Bronchial epithelial cell (primary cell): ENCODE results near the gene LRRC27. TPM values are rescaled to one million over a fixed set of nuclear protein-coding genes. Genes with fewer than 3 reads are reported as not detected.

Experiments used
- DNase-seq: peaks from one replicate; pipeline ENCODE4 v3.0.0-alpha.2; 2010; ENCODE audit warnings: low read depth
- FAIRE-seq: peaks from 2 replicates; lab custom pipeline; 2011; peaks lifted over from hg19 to GRCh38; lab: Jason Lieb, UNC
- H3K27me3 ChIP-seq: 2 replicates; pipeline ENCODE4 v1.5.1; 2011; ENCODE audit warnings: low read length; ENCODE audit not compliant: control insufficient read depth, insufficient read depth
- H3K36me3 ChIP-seq: 2 replicates; pipeline ENCODE4 v1.5.1; 2011; ENCODE audit warnings: low read length; ENCODE audit not compliant: control insufficient read depth, insufficient read depth
- H3K4me3 ChIP-seq: 2 replicates; pipeline ENCODE4 v1.5.1; 2011; ENCODE audit warnings: mild to moderate bottlenecking, low read depth, low read length, control low read depth
- total RNA-seq: library from RNA; depleted of rRNA; stranded (reverse); fragments of >200 nt; gene quantifications from 2 replicates; pipeline ENCODE4 v1.2.1, GENCODE V29; 2014
- TF ChIP-seq, protein P1 (sequence below): IDR thresholded peaks from 2 replicates; pipeline ENCODE4 v1.5.1; 2011; ENCODE audit warnings: mild to moderate bottlenecking, moderate library complexity, low read length, control low read depth, inconsistent platforms; ENCODE audit not compliant: insufficient read depth, severe bottlenecking

The LRRC27 gene
- total RNA-seq, 1 donor from 2014 or later: 4.7 TPM

- Histone ChIP-seq H3K27me3 (no peaks in the 10 kb centered on the region), H3K36me3 (no peaks in the 10 kb centered on the region), H3K4me3 (no peak overlapping the region)
- FAIRE-seq (no peak), DNase-seq (no peak)
- TF ChIP-seq, protein P1, sequence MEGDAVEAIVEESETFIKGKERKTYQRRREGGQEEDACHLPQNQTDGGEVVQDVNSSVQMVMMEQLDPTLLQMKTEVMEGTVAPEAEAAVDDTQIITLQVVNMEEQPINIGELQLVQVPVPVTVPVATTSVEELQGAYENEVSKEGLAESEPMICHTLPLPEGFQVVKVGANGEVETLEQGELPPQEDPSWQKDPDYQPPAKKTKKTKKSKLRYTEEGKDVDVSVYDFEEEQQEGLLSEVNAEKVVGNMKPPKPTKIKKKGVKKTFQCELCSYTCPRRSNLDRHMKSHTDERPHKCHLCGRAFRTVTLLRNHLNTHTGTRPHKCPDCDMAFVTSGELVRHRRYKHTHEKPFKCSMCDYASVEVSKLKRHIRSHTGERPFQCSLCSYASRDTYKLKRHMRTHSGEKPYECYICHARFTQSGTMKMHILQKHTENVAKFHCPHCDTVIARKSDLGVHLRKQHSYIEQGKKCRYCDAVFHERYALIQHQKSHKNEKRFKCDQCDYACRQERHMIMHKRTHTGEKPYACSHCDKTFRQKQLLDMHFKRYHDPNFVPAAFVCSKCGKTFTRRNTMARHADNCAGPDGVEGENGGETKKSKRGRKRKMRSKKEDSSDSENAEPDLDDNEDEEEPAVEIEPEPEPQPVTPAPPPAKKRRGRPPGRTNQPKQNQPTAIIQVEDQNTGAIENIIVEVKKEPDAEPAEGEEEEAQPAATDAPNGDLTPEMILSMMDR: no peak
These were observed 58.4 kb downstream of the LRRC27 start for GRCh38 chr10:132390170-132390920.

DNA sequence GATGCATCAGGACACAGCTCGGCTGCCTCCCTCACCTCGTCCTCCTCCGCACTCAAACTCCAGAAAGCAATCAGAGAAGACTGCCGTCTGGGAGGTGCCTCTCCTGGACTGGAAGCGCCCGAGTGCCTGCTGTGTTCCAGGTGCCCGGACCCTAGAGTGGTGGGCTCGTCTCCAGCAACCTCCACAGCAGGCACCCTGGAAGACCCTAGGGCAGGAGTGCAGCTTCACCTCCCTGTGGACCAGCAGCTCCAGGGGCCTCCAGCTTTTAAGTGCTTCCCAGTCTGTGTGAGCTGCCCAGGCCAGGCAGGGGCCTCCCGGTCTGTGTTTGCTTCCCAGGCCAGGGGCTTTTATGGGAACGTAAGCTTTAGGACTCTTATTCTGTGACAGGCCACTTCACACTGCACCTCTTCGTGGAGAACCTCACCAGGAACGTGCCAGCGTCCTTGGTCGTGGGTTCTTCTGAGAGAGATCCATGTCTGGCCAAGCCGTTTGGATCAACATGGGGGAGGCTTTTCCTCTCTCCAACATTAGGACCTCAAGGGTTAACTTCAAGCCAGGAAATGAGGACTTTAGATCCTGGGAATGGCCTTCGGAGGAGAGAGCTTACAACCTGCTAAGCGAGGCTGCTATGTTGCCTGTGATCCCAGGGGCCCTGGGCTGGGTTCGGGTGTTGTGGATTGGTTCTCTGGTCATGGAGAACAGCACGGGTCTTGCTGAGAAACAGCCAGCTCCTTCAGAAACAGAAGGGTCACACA lies 59.1 kb downstream of the LRRC27 start:
- Histone ChIP-seq H3K27me3 (no peaks in the 10 kb centered on the region), H3K36me3 (no peaks in the 10 kb centered on the region), H3K4me3 (no peak overlapping the region)
- DNase-seq (no peak), FAIRE-seq (no peak)
- TF ChIP-seq, protein P1: no peak

DNA sequence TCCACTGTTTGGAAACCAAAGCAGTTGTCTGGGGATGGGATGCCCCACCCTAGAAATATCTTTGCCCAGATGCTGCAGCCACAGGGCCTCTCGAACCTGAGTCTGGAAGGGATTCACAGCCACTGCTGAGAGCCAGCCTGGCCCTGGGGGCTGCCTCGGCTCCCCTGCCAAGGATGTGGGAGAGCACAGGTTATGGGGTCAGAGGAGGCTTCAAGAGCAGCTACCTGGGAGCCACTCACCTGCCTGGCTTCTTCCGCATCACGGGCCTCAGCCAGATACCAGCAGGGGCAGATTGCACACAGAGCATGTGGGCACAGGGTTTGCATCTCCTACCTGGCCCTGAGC lies 59.7 kb downstream of the LRRC27 start:
- TF ChIP-seq, protein P1: no peak
- no peak for FAIRE-seq
- Histone ChIP-seq H3K27me3 (no peaks in the 10 kb centered on the region), H3K36me3 (no peaks in the 10 kb centered on the region), H3K4me3 (no peak overlapping the region)
- no peak for DNase-seq

- no peaks in the 10 kb centered on the region for H3K27me3 ChIP-seq
- TF ChIP-seq, protein P1: no peak
- H3K36me3 ChIP-seq: no peaks in the 10 kb centered on the region
- DNase-seq: no peak
- no peak for FAIRE-seq
- H3K4me3 ChIP-seq: no peak overlapping the region
These were observed 60.3 kb downstream of the LRRC27 start for GRCh38 chr10:132392184-132392800.

DNA sequence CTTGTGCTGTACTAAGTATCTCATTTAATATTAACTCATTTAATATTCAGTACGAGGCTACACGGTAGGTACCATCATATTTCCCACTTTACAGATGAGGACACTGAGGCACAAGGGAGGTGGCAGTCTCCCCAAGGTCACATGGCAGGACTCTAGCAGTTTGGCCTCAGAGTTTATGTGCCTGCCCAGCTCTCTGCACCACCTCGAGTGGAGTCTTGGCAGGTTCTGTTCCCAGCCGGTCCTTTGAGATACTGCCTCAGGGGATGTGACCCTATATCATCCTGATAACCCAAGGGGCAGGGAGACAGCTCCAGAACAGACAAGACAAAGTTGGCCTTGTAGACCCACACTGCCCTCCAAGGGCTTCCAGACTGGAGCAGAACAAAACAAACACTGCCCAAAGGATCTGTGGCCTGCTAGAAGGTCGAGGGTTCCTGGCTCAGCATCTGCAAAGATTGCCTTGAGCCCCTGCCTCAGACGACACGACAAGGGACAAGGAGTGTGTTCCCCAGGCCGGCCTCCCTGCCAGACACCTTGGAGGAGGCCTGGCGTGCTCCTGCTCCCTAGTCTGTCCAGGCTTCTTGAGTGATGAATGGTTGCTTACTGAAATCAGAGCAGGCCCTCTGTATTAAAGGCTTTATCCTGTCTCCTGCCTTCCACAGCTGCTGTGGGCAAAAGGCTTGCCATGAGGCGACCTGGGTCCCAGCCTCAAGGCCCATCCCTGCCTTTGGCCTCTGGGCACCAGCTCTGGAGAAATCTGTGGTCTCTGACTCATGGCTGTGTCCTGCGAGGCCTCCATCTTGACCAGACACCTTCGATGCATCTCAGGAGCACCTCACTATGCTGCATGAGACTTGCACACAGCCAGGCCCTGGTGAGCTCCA lies 61.1 kb downstream of the LRRC27 start:
- TF ChIP-seq, protein P1: no peak
- no peaks in the 10 kb centered on the region for H3K36me3 ChIP-seq
- DNase-seq (no peak), FAIRE-seq (no peak)
- no peak overlapping the region for H3K4me3 ChIP-seq
- no peaks in the 10 kb centered on the region for H3K27me3 ChIP-seq
